Measurements from ENCODE around the gene COL9A1. TPM values are rescaled to one million over a fixed set of nuclear protein-coding genes. Genes with fewer than 3 reads are reported as not detected.

Gene COL9A1
- total RNA-seq, 1 experiment from 2014 or later, result not detected

GRCh38 chr6:70234561-70235236 is 68.2 kb downstream of the COL9A1 start:
- DNase-seq (ENCODE audit: low read depth), result no peak

- no peak for DNase-seq (ENCODE audit: low read depth)
These were observed 71.6 kb downstream of the COL9A1 start for GRCh38 chr6:70231311-70231710.

GRCh38 chr6:70225055-70225454 is 77.8 kb downstream of the COL9A1 start:
- no peak for DNase-seq (ENCODE audit: low read depth)

GRCh38 chr6:70222439-70222749 is 80.5 kb downstream of the COL9A1 start:
- DNase-seq (ENCODE audit: low read depth), result no peak

GRCh38 chr6:70221715-70222438 is 81.0 kb downstream of the COL9A1 start:
- DNase-seq (ENCODE audit: low read depth), result no peak

GRCh38 chr6:70221025-70221714 is 81.7 kb downstream of the COL9A1 start:
- DNase-seq (ENCODE audit: low read depth), result peak; percentile 11

GRCh38 chr6:70219943-70220613 is 82.8 kb downstream of the COL9A1 start:
- DNase-seq (ENCODE audit: low read depth), result no peak

GRCh38 chr6:70216767-70217166 is 86.1 kb downstream of the COL9A1 start:
- DNase-seq (ENCODE audit: low read depth), result no peak

GRCh38 chr6:70215460-70216108 is 87.3 kb downstream of the COL9A1 start:
- no peak for DNase-seq (ENCODE audit: low read depth)

GRCh38 chr6:70210462-70210861 is 92.4 kb downstream of the COL9A1 start:
- no peak for DNase-seq (ENCODE audit: low read depth)

- no peak for DNase-seq (ENCODE audit: low read depth)
These were observed 94.6 kb downstream of the COL9A1 start for GRCh38 chr6:70208235-70208790.

- DNase-seq (ENCODE audit: low read depth), result no peak
These were observed 104.1 kb downstream of the COL9A1 start for GRCh38 chr6:70198785-70199184.

- no peak for DNase-seq (ENCODE audit: low read depth)
These were observed 106.4 kb downstream of the COL9A1 start for GRCh38 chr6:70196531-70196930.

- DNase-seq (ENCODE audit: low read depth), result no peak
These were observed 108.5 kb downstream of the COL9A1 start for GRCh38 chr6:70194421-70194820.

GRCh38 chr6:70188202-70188601 is 114.7 kb downstream of the COL9A1 start:
- DNase-seq (ENCODE audit: low read depth), result no peak

- DNase-seq (ENCODE audit: low read depth), result no peak
These were observed 116.4 kb downstream of the COL9A1 start for GRCh38 chr6:70186461-70186860.

- no peak for DNase-seq (ENCODE audit: low read depth)
These were observed 118.2 kb downstream of the COL9A1 start for GRCh38 chr6:70184723-70185122.

GRCh38 chr6:70183538-70183937 is 119.3 kb downstream of the COL9A1 start:
- no peak for DNase-seq (ENCODE audit: low read depth)

- DNase-seq (ENCODE audit: low read depth), result peak; percentile 45
These were observed 121.8 kb downstream of the COL9A1 start for GRCh38 chr6:70180901-70181599.

GRCh38 chr6:70180183-70180900 is 122.5 kb downstream of the COL9A1 start:
- DNase-seq (ENCODE audit: low read depth), result peak; percentile 41
